GM12801 (cell line): ENCODE measurements around the gene CCNYL1.

Experiments
- CTCF ChIP-seq: IDR thresholded peaks from one replicate; pipeline ENCODE4 v1.5.1; 2011; ENCODE audit warnings: control low read depth; ENCODE audit not compliant: insufficient read length; ENCODE audit errors: extremely low read depth

CCNYL1 gene

GRCh38 chr2:207704671-207705070 is 6.8 kb upstream of the CCNYL1 start:
- no peak for TF ChIP-seq CTCF

GRCh38 chr2:207706936-207707860 is 4.2 kb upstream of the CCNYL1 start:
- TF ChIP-seq CTCF, result no peak

GRCh38 chr2:207711750-207712530 is 500 bp downstream of the CCNYL1 start:
- TF ChIP-seq CTCF, result no peak

- no peak for TF ChIP-seq CTCF
Observed at GRCh38 chr2:207716056-207716455, 4.6 kb downstream of the CCNYL1 start.

- no peak for TF ChIP-seq CTCF
Observed at GRCh38 chr2:207718521-207718920, 7.1 kb downstream of the CCNYL1 start.

- TF ChIP-seq CTCF, result no peak
Observed at GRCh38 chr2:207719008-207719407, 7.6 kb downstream of the CCNYL1 start.

GRCh38 chr2:207720517-207721187 is 9.2 kb downstream of the CCNYL1 start:
- no peak for TF ChIP-seq CTCF
